HG03103 (cell line): ENCODE data around the gene GPR149.
A peak's percentile ranks its signal among the peaks of the same experiment; 100 is the strongest.

Experiments
- ATAC-seq: cut with Tn5 transposase; IDR thresholded peaks from one replicate; pipeline ENCODE4 v1.9.1; 2021; ENCODE audit warnings: low read depth; ENCODE audit not compliant: unreplicated experiment

GPR149 gene

GRCh38 chr3:154349223-154349622 lies 80.8 kb downstream of the GPR149 start:
- ATAC-seq: no peak

GRCh38 chr3:154345422-154346122 lies 84.4 kb downstream of the GPR149 start:
- ATAC-seq: no peak

- ATAC-seq: no peak
Measured at GRCh38 chr3:154338570-154338969, 91.4 kb downstream of the GPR149 start.

- ATAC-seq: no peak
Measured at GRCh38 chr3:154338008-154338407, 92.0 kb downstream of the GPR149 start.

GRCh38 chr3:154334973-154335420 lies 95.0 kb downstream of the GPR149 start:
- ATAC-seq: peak; percentile 47

GRCh38 chr3:154327871-154328270 lies 102.1 kb downstream of the GPR149 start:
- no peak for ATAC-seq

GRCh38 chr3:154324919-154325318 lies 105.1 kb downstream of the GPR149 start:
- no peak for ATAC-seq

GRCh38 chr3:154323891-154324738 lies 105.9 kb downstream of the GPR149 start, which contains the start of gene DHX36:
TSS of gene DHX36 (minus strand) at chr3:154324487. CDS start at chr3:154324416, 71 bp downstream.
- peak; percentile 93 for ATAC-seq

GRCh38 chr3:154316974-154317767 lies 112.8 kb downstream of the GPR149 start:
- no peak for ATAC-seq

- no peak for ATAC-seq
Measured at GRCh38 chr3:154314152-154314551, 115.8 kb downstream of the GPR149 start.

GRCh38 chr3:154310840-154311239 lies 119.2 kb downstream of the GPR149 start:
- no peak for ATAC-seq

- ATAC-seq: no peak
Measured at GRCh38 chr3:154307363-154307762, 122.6 kb downstream of the GPR149 start.

- ATAC-seq: no peak
Measured at GRCh38 chr3:154304936-154305335, 125.1 kb downstream of the GPR149 start.

GRCh38 chr3:154304116-154304786 lies 125.7 kb downstream of the GPR149 start:
- ATAC-seq: no peak

GRCh38 chr3:154301561-154301960 lies 128.4 kb downstream of the GPR149 start:
- no peak for ATAC-seq

- no peak for ATAC-seq
Measured at GRCh38 chr3:154294016-154294415, 136.0 kb downstream of the GPR149 start.

GRCh38 chr3:154290187-154290586 lies 139.8 kb downstream of the GPR149 start:
- no peak for ATAC-seq
